A673 (cell line): ENCODE results near the gene DLGAP1. TPM values are rescaled to one million over a fixed set of nuclear protein-coding genes. Genes with fewer than 3 reads are reported as not detected.

Source experiments
- BruUV-seq: library from RNA; stranded (reverse); fragments of 400-500 nt; replicated peaks from 2 replicates; lab custom pipeline; 2021; lab: Mats Ljungman, UMichigan
- CTCF ChIA-PET: fragments of 300-600 bp; sonication (Branson Sonifier 250); formaldehyde crosslinking; loops from one replicate; lab custom pipeline; 2022; ENCODE audit warnings: antibody characterized with exemption; lab: Charles Lee
- POLR2A ChIA-PET: fragments of 300-600 bp; sonication (Branson Sonifier 250); formaldehyde crosslinking; loops from one replicate; lab custom pipeline; 2022; ENCODE audit warnings: antibody characterized with exemption; ENCODE audit not compliant: low non-redundant PET; lab: Charles Lee
- DNase-seq: peaks from one replicate; pipeline ENCODE4 v3.0.0-alpha.2; 2015; ENCODE audit warnings: low spot score
- H3K27ac ChIP-seq: fragments of 200-600 bp; sonication (generic); 2 replicates; pipeline ENCODE4 v1.5.1; 2016; ENCODE audit warnings: mixed run types, low read depth, mild to moderate bottlenecking, mixed read lengths, antibody characterized with exemption, low read length; ENCODE audit not compliant: poor library complexity, severe bottlenecking
- H3K27me3 ChIP-seq: fragments of 200-600 bp; sonication (generic); replicated peaks from 2 replicates; pipeline ENCODE4 v1.6.1; 2017; ENCODE audit warnings: mixed run types, low read depth, mild to moderate bottlenecking, mixed read lengths, antibody characterized with exemption, low read length; ENCODE audit not compliant: insufficient read depth, poor library complexity
- H3K36me3 ChIP-seq: fragments of 200-600 bp; sonication (generic); 2 replicates; pipeline ENCODE4 v1.6.1; 2016; ENCODE audit warnings: mixed run types, mild to moderate bottlenecking, mixed read lengths, antibody characterized with exemption, low read length; ENCODE audit not compliant: insufficient read depth, poor library complexity, severe bottlenecking
- H3K4me1 ChIP-seq: fragments of 200-600 bp; sonication (generic); 2 replicates; pipeline ENCODE4 v1.6.1; 2017; ENCODE audit warnings: mixed run types, mild to moderate bottlenecking, mixed read lengths, antibody characterized with exemption, low read length; ENCODE audit not compliant: insufficient read depth, poor library complexity, severe bottlenecking
- H3K4me3 ChIP-seq: fragments of 200-600 bp; sonication (generic); 2 replicates; pipeline ENCODE4 v1.5.1; 2016; ENCODE audit warnings: low read depth, mixed run types, mild to moderate bottlenecking, mixed read lengths, low read length; ENCODE audit not compliant: poor library complexity, severe bottlenecking
- H3K9me3 ChIP-seq: fragments of 200-600 bp; sonication (generic); 2 replicates; pipeline ENCODE4 v1.6.1; 2016; ENCODE audit warnings: mixed run types, low read depth, mild to moderate bottlenecking, mixed read lengths, antibody characterized with exemption, low read length; ENCODE audit not compliant: poor library complexity, severe bottlenecking
- CTCF ChIP-seq: fragments of 300-800, 200-600 bp; sonication (generic); conservative IDR thresholded peaks from 2 replicates; pipeline ENCODE4 v1.5.1; 2017; ENCODE audit warnings: low read depth, mild to moderate bottlenecking, antibody characterized with exemption, low read length, moderate library complexity, mixed read lengths
- EZH2 ChIP-seq: fragments of 200-600 bp; sonication (generic); IDR thresholded peaks from 2 replicates; pipeline ENCODE4 v1.6.1; 2017; ENCODE audit warnings: borderline replicate concordance, low read depth, mild to moderate bottlenecking, mixed read lengths, antibody characterized with exemption, low read length; ENCODE audit not compliant: poor library complexity, severe bottlenecking
- intact Hi-C: fragments of 100-400 bp; cut with micrococcal nuclease; formaldehyde crosslinking; loops from one replicate; pipeline ENCODE4 v1.10.0; 2022; ENCODE audit not compliant: unreplicated experiment
- total RNA-seq: library from RNA; stranded (reverse); gene quantifications from 2 replicates; pipeline ENCODE4 v1.2.3, GENCODE V29; 2021

DLGAP1 gene
- total RNA-seq, 1 experiment from 2014 or later = 135 TPM

GRCh38 chr18:3538954-3539617, 916.0 kb downstream of the DLGAP1 start:
- no peaks in the 10 kb centered on the region for H3K4me1 ChIP-seq
- H3K9me3 ChIP-seq = no peaks in the 10 kb centered on the region
- ChIA-PET POLR2A (no interaction called here), CTCF (no interaction called here)
- no peak overlapping the region for H3K27ac ChIP-seq
- peaks cover 5% of the 10 kb centered on the region for H3K36me3 ChIP-seq
- H3K4me3 ChIP-seq = no peak overlapping the region
- BruUV-seq = no TSS peak
- intact Hi-C loops = no loop called here
- no peak for DNase-seq
- TF ChIP-seq CTCF (no peak), EZH2 (no peak)
- H3K27me3 ChIP-seq = no peaks in the 10 kb centered on the region

- Histone ChIP-seq H3K9me3 (no peaks in the 10 kb centered on the region), H3K27me3 (no peaks in the 10 kb centered on the region), H3K4me1 (no peaks in the 10 kb centered on the region), H3K36me3 (peaks cover 11% of the 10 kb centered on the region), H3K27ac (no peak overlapping the region), H3K4me3 (no peak overlapping the region)
- BruUV-seq = no TSS peak
- ChIA-PET CTCF (interaction anchor here (1.0 kb wide), 1 partner anchor 1653 kb away, joined by 3 read pairs; no protein-coding TSS in a partner anchor), POLR2A (no interaction called here)
- no peak for TF ChIP-seq EZH2
- no peak for TF ChIP-seq CTCF
- intact Hi-C loops = no loop called here
- DNase-seq = no peak
Observed at GRCh38 chr18:3538456-3538855, 916.7 kb downstream of the DLGAP1 start.

GRCh38 chr18:3530807-3531206, 924.3 kb downstream of the DLGAP1 start:
- H3K9me3 ChIP-seq = no peaks in the 10 kb centered on the region
- H3K36me3 ChIP-seq = peaks cover 38% of the 10 kb centered on the region
- no peak overlapping the region for H3K4me3 ChIP-seq
- H3K27ac ChIP-seq = no peak overlapping the region
- peaks cover 30% of the 10 kb centered on the region for H3K4me1 ChIP-seq
- CTCF ChIA-PET = no interaction called here
- no TSS peak for BruUV-seq
- intact Hi-C loops = no loop called here
- no peak for DNase-seq
- POLR2A ChIA-PET = no interaction called here
- no peak for TF ChIP-seq EZH2
- no peak for TF ChIP-seq CTCF
- no peaks in the 10 kb centered on the region for H3K27me3 ChIP-seq
